ENCODE measurements around the gene CD1D.
A peak's percentile ranks its signal among the peaks of the same experiment; 100 is the strongest.

The CD1D gene

GRCh38 chr1:158191299-158191698 lies 10.6 kb downstream of the CD1D start:
- POLR2A ChIA-PET = no interaction called here
- DNase-seq (ENCODE audit: extremely low spot score) = no peak
- CTCF ChIA-PET = interaction anchor here (0.7 kb wide), 1 partner anchor 12 kb away, joined by 4 read pairs; no protein-coding TSS in a partner anchor
- no peak for TF ChIP-seq CTCF (IDR thresholded peaks at IDR 0.05; ENCODE audit: control extremely low read depth, extremely low read depth, low read depth, missing control alignments)

- CTCF ChIA-PET = no interaction called here
- POLR2A ChIA-PET = no interaction called here
- DNase-seq (ENCODE audit: extremely low spot score) = no peak
- no peak for TF ChIP-seq CTCF (IDR thresholded peaks at IDR 0.05; ENCODE audit: control extremely low read depth, extremely low read depth, low read depth, missing control alignments)
Measured at GRCh38 chr1:158196461-158196860, 15.8 kb downstream of the CD1D start.

GRCh38 chr1:158199849-158200248 lies 19.2 kb downstream of the CD1D start:
- ChIA-PET POLR2A (no interaction called here), CTCF (no interaction called here)
- DNase-seq (ENCODE audit: extremely low spot score) = no peak
- TF ChIP-seq CTCF (IDR thresholded peaks at IDR 0.05; ENCODE audit: control extremely low read depth, extremely low read depth, low read depth, missing control alignments) = no peak

GRCh38 chr1:158200527-158200926 lies 19.8 kb downstream of the CD1D start:
- CTCF ChIA-PET = no interaction called here
- no peak for DNase-seq (ENCODE audit: extremely low spot score)
- no peak for TF ChIP-seq CTCF (IDR thresholded peaks at IDR 0.05; ENCODE audit: control extremely low read depth, extremely low read depth, low read depth, missing control alignments)
- POLR2A ChIA-PET = no interaction called here

- ChIA-PET CTCF (interaction anchor here (0.7 to 3.4 kb wide), 40 partner anchors 9 to 1045 kb away, joined by 3 to 53 read pairs (median 5); partner anchors contain the start of gene CD1B), POLR2A (no interaction called here)
- peak; percentile 74 for TF ChIP-seq CTCF (IDR thresholded peaks at IDR 0.05; ENCODE audit: control extremely low read depth, extremely low read depth, low read depth, missing control alignments)
- DNase-seq (ENCODE audit: extremely low spot score) = peak; percentile 35
Measured at GRCh38 chr1:158203693-158204457, 23.2 kb downstream of the CD1D start.

- POLR2A ChIA-PET = no interaction called here
- DNase-seq (ENCODE audit: extremely low spot score) = no peak
Measured at GRCh38 chr1:158204458-158204827, 23.7 kb downstream of the CD1D start.

More at GRCh38 chr1:158204458-158204827, 23.7 kb downstream of the CD1D start:
- CTCF ChIA-PET = interaction anchor here (0.7 to 3.4 kb wide), 35 partner anchors 8 to 1044 kb away, joined by 3 to 53 read pairs (median 5); partner anchors contain the start of gene CD1B
- no peak for TF ChIP-seq CTCF (IDR thresholded peaks at IDR 0.05; ENCODE audit: control extremely low read depth, extremely low read depth, low read depth, missing control alignments)

Measured in GM10248 (cell line).